Urinary bladder (tissue), 4 donors: ENCODE results near the gene RHOT2. TPM values are rescaled to one million over a fixed set of nuclear protein-coding genes. Genes with fewer than 3 reads are reported as not detected.

Experiments
- DNase-seq: peaks from one replicate; pipeline ENCODE4 v3.0.0-alpha.2; 2015; ENCODE audit errors: extremely low spot score
- H3K27ac ChIP-seq: one replicate; pipeline ENCODE4 v1.5.1; 2013; ENCODE audit warnings: low read depth, mild to moderate bottlenecking, moderate library complexity
- H3K36me3 ChIP-seq: one replicate; pipeline ENCODE4 v1.6.1; 2013; ENCODE audit warnings: mild to moderate bottlenecking, moderate library complexity; ENCODE audit not compliant: insufficient read depth
- H3K4me1 ChIP-seq: one replicate; pipeline ENCODE4 v1.6.1; 2013; ENCODE audit warnings: mild to moderate bottlenecking, moderate library complexity; ENCODE audit not compliant: insufficient read depth
- H3K4me3 ChIP-seq: one replicate; pipeline ENCODE4 v1.5.1; 2013; ENCODE audit warnings: low read depth, low read length
- WGBS: extraction: QIAGEN DNeasy Blood & Tissue Kit; methylation state at CpG from one replicate; pipeline ENCODE4 v1.1.7; 2013; 5-methylcytosine and 5-hydroxymethylcytosine counted together
- polyA plus RNA-seq: library from polyadenylated mRNA; stranded (reverse); fragments of 200-250 nt; gene quantifications from one replicate; pipeline ENCODE4 v1.2.3, GENCODE V29; 2013
- total RNA-seq: library from RNA; depleted of rRNA; stranded (reverse); fragments of >200 nt; gene quantifications from one replicate; pipeline ENCODE4 v1.2.3, GENCODE V29; 2014
- donor health status: healthy with polysubstance abuse.
- donor health status: healthy.

RHOT2 gene
- total and polyA plus RNA-seq, 2 donors = 26.0 to 103 TPM

DNA sequence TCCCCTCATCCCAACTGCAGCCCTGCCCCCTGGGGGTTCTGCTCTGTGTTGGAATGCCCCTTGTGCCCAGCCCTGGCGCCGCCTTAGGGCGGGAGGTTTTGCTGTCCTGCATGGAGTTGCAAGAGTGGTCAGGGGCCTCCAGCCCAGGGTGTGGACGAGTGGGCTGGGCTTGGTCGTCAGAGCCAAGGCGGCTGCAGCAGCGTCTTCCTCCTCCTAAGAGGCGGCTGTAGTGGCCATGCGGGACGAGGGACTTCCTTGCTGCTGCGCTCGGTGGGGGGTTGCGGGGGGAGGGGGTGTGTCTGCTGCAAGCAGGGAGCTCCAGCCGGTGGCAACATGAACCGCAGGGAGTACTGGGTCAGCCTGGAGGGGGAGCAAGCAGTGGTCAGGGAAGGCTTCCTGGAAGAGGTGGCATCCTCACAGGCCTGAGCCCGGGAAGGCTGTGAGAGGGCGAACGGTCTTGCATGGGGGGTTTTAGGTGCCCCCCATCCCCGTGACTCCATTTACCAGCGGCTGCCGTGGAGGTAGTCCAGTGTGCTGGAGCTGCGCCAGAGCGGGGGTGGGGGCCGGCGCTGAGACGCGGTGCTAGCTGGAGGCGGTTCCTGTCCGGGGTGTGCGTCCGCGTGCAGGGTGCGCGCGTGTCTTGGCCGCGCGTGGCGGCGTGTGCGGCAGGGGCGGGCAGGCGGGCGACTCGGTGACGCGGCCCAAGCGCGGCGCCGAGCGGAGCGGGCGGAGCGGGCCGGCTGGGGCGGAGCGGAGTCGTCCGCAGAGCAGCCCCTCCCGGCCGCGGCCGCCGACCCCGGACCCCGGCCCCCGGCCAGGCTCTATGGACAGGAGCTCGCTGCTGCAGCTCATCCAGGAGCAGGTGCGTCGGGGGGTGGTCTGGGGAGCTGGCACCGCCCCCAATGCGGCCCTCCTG, 7.3 kb downstream of the RHOT2 start, which contains the start of gene RHBDL1:
Gene RHBDL1, plus strand, starts transcription at position 704 of the 916 bp plus-strand sequence. Its CDS starts 120 bp downstream, at position 824.
- no peak for DNase-seq
- H3K27ac ChIP-seq = no peak within 1 kb of the TSS
- no peaks in the 10 kb centered on the region for H3K4me1 ChIP-seq
- H3K4me3 ChIP-seq = peak within 1 kb of the TSS; percentile 9
- no peaks in the 10 kb centered on the region for H3K36me3 ChIP-seq
- 3% methylated on average over 73 of the region's 73 CpGs for WGBS

DNA sequence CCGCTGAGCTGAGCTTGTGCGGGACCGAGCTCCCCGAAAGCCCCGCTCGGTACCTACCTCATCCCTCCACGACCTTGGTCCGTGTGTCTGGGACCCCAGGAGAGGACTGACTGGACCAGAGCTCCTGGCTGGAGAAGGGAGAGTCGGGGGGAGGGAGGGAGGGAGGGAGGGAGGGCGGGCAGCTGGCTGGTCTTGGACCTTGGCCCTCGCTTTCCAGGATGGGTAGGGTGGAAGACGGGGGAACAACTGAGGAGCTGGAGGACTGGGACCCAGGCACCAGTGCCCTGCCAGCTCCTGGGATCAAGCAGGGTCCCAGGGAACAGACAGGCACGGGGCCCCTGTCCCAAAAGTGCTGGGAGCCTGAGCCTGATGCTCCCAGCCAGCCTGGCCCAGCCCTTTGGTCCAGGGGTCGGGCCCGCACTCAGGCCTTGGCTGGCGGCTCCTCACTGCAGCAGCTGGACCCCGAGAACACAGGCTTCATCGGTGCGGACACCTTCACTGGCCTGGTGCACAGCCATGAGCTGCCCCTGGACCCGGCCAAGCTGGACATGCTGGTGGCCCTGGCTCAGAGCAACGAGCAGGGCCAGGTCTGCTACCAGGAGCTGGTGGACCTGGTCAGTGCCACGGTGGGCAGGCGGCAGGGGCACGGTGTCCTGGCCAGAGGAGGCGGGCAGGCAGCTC, 8.1 kb downstream of the RHOT2 start:
- H3K36me3 ChIP-seq = no peaks in the 10 kb centered on the region
- DNase-seq = no peak
- H3K4me1 ChIP-seq = no peaks in the 10 kb centered on the region
- H3K4me3 ChIP-seq = no peak overlapping the region
- H3K27ac ChIP-seq = no peak overlapping the region
- 37% methylated on average over 25 of the region's 25 CpGs for whole genome bisulfite sequencing

DNA sequence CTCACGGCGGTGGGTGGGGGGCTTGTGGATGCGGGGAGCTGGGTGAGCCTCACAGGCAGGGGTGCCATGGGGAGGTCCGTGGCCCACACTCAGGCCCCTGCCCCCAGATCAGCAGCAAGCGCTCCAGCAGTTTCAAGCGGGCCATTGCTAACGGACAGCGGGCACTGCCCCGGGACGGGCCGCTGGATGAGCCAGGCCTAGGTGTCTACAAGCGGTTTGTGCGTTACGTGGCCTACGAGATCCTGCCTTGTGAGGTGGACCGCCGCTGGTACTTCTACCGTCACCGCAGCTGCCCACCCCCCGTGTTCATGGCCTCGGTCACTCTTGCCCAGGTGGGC, 8.6 kb downstream of the RHOT2 start:
- H3K36me3 ChIP-seq = no peaks in the 10 kb centered on the region
- H3K4me1 ChIP-seq = no peaks in the 10 kb centered on the region
- no peak for DNase-seq
- H3K4me3 ChIP-seq = no peak overlapping the region
- no peak overlapping the region for H3K27ac ChIP-seq
- WGBS = 88% methylated on average over 21 of the region's 21 CpGs

DNA sequence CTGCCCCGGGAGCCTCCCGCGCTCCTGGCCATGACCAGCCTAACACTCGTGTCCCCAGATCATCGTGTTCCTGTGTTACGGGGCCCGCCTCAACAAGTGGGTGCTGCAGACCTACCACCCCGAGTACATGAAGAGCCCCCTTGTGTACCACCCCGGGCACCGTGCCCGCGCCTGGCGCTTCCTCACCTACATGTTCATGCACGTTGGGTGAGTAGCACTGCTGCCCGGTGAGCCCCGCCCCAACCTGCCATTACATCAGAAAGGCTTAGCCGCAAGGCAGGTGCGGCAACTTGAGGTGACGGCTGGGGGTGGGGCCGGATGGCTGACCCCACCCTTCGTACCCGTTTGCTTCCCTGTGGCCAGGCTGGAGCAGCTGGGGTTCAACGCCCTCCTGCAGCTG, 9.0 kb downstream of the RHOT2 start:
- Histone ChIP-seq H3K4me1 (no peaks in the 10 kb centered on the region), H3K36me3 (no peaks in the 10 kb centered on the region), H3K27ac (no peak overlapping the region), H3K4me3 (no peak overlapping the region)
- DNase-seq = peak; percentile 64
- WGBS = 63% methylated on average over 23 of the region's 23 CpGs

DNA sequence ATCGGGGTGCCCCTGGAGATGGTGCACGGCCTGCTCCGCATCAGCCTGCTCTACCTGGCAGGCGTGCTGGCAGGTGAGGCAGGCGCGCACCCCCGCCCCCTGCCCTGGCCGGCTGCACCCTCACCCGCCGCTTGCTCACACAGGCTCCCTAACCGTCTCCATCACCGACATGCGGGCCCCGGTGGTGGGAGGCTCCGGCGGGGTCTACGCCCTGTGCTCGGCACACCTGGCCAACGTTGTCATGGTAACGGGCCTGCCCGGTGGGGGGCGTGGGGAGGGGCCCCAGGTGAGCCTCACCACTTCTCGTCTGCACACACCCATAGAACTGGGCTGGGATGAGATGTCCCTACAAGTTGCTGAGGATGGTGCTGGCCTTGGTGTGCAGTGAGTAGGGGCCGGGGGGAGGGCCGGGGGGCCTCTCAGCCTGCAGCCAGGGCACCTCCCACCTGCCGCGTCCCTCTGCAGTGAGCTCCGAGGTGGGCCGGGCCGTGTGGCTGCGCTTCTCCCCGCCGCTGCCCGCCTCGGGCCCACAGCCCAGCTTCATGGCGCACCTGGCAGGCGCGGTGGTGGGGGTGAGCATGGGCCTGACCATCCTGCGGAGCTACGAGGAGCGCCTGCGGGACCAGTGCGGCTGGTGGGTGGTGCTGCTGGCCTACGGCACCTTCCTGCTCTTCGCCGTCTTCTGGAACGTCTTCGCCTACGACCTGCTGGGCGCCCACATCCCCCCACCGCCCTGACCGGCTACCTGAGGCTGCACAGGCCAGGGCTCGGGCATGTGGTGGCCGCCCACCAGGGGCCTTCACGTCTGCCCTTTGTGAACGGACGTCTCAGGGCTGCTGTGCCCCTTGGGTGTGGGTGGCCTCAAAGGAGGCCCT, 9.6 kb downstream of the RHOT2 start:
- 47% methylated on average over 57 of the region's 57 CpGs for WGBS
- no peak for DNase-seq
- no peak overlapping the region for H3K27ac ChIP-seq
- H3K4me3 ChIP-seq = no peak overlapping the region
- no peaks in the 10 kb centered on the region for H3K4me1 ChIP-seq
- H3K36me3 ChIP-seq = peaks cover under 1% of the 10 kb centered on the region

DNA sequence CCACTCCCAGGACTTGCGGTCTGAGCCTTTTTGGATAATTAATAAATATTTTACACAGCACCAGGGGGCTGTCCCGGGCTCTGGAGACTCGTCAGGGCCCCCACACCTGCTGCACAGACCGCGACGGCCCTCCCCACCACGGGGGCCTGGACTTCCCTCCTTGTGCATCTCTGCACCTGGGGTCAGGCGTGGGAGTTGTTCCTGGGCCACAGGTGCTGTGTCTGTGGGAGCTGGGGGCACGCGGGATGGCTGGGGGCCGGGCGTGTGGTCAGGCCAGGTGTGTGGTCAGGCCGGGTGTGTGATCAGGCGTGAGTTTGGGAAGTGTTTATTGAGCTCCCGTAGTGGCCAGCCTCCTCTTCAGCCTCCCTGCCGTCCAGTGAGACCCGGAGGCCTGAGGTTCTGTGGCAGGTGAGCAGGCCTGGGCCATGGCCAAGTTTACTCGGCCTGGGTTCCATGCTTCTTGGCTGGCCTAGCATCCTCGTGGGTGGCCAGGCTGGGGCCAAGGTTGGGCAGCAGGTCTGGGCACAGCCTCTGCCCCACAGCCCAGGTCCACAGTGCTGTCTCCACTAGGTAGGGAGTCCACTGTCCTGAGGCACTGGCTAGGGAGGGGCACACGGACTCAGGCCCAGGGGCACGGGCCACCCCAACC, 10.4 kb downstream of the RHOT2 start:
- Histone ChIP-seq H3K36me3 (peaks cover 2% of the 10 kb centered on the region), H3K4me3 (no peak overlapping the region), H3K27ac (no peak overlapping the region), H3K4me1 (peaks cover under 1% of the 10 kb centered on the region)
- WGBS = 83% methylated on average over 21 of the region's 21 CpGs
- DNase-seq = no peak

DNA sequence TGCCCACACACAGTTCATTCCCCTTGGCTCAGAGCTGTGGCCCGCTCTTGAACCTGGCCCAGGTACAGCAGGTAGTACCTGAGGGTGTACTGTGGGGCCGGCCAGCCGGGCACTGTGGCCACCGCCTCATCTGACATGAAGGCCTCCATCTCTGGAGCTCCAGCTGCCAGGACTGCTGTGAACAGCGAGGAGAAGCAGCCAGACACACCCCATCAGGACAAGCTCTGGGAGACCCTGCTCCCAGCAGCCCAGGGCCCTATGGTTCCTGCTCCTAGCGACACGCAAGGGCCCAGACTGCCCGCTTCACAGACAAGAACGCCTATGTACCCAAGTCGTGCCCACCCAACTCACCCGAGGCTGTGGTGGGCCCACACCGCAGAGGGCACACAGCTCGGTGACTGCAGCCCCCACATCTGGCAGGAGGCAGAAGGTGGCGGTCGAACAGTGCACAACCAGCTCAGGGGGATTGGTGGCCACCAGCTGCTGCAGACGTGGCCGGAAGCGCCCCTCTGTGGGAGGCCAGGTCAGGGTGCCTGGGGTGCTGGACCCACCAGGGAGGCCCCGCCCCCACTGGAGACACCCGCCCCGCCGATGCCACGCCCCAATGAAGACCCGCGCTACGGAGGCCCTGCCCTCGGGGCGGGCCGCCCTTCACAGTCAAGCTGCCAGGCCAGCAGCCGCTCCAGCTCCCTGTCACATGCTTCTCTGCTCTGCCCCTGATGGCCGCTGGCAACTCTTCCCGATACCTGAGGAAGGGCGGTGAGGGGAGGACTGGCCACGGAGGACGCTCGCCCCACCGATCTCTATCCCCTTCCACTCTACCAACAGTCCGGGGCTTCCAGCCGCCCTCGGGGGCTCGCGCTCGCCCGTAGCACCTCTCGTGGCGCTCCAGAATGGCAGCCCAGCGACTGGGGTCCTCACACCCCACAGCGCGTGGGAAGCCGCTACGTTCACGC, 11.2 kb downstream of the RHOT2 start:
- 22% methylated on average over 52 of the region's 52 CpGs for WGBS
- peak overlapping the region; percentile 28 for H3K4me3 ChIP-seq
- peaks cover 2% of the 10 kb centered on the region for H3K36me3 ChIP-seq
- H3K27ac ChIP-seq = no peak overlapping the region
- no peak for DNase-seq
- H3K4me1 ChIP-seq = peaks cover 2% of the 10 kb centered on the region

DNA sequence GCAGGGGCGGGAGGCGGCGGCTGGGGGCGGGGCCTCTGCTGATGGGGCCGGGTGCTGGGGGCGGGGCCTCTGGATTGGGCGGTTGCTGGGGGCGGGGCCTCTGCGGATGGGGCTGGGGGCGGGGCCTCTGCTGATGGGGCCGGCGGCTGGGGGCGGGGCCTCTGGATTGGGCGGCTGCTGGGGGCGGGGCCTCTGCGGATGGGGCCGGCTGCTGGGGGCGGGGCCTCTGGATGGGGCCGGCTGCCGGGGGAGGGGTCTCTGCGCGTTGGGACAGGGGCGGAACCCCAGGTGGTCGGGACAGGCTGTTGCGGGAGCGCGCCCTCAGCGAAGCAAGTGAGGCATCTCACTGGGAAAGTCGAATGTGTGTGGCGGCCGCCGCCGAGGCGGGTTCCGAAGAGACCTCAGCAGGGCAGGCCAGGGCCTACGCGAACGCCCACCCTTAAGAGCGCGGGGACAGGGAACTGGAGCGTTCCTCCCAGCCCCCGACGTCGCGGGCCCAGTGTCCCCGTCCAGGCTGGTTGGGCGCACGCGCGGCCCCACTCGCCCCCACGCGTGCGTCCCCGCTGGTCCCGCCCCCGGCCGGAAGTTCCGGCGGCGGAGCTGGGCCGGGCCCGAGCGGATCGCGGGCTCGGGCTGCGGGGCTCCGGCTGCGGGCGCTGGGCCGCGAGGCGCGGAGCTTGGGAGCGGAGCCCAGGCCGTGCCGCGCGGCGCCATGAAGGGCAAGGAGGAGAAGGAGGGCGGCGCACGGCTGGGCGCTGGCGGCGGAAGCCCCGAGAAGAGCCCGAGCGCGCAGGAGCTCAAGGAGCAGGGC, 12.1 kb downstream of the RHOT2 start, which contains the start of gene STUB1:
Gene STUB1, plus strand, starts transcription at position 597 of the 811 bp plus-strand sequence. Its CDS starts 116 bp downstream, at position 713.
- Histone ChIP-seq H3K4me1 (peaks cover 2% of the 10 kb centered on the region), H3K4me3 (peak within 1 kb of the TSS; percentile 82), H3K27ac (peak within 1 kb of the TSS; percentile 91), H3K36me3 (peaks cover 2% of the 10 kb centered on the region)
- peak; percentile 55 for DNase-seq
- WGBS = 2% methylated on average over 90 of the region's 91 CpGs

DNA sequence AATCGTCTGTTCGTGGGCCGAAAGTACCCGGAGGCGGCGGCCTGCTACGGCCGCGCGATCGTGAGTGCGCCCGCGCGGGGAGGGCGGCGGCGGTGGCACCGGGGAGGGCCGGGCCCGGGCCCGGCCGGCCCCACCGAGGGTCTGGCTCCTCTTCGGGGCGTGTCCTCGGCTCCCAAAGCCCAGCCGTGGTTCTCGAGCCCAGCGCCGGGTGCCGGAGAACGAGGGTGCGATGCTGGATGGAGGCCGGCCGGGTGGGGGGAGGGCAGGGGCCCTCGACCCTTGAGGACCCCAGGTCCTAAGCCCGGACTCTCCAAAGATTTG, 12.7 kb downstream of the RHOT2 start:
- WGBS = under 1% methylated on average over 38 of the region's 38 CpGs
- H3K27ac ChIP-seq = peak overlapping the region; percentile 53
- H3K4me1 ChIP-seq = peaks cover 2% of the 10 kb centered on the region
- DNase-seq = no peak
- H3K36me3 ChIP-seq = peaks cover 2% of the 10 kb centered on the region
- H3K4me3 ChIP-seq = peak overlapping the region; percentile 82

DNA sequence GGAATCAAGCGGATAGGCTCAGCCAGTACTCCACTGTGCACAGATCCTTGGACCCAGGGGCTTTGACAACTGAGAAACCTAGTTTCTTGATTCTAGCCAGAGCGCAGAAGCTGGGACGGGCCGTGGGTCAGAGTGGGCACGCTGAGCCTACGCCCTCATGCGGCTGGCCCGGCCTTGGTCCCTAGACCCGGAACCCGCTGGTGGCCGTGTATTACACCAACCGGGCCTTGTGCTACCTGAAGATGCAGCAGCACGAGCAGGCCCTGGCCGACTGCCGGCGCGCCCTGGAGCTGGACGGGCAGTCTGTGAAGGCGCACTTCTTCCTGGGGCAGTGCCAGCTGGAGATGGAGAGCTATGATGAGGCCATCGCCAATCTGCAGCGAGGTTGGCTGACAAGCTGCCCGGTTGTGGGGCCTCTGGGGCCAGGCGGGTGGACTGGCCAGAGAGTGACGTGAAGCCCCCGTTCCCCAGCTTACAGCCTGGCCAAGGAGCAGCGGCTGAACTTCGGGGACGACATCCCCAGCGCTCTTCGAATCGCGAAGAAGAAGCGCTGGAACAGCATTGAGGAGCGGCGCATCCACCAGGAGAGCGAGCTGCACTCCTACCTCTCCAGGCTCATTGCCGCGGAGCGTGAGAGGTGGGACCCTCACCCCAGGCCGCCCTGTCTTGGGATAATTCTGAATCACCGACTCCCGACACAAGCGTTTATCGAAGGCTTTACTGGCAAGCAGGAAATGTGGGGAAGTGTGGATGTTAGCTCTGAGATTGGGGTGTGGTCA, 13.2 kb downstream of the RHOT2 start:
- no peak for DNase-seq
- Histone ChIP-seq H3K4me3 (peak overlapping the region; percentile 82), H3K27ac (no peak overlapping the region), H3K36me3 (peaks cover 2% of the 10 kb centered on the region), H3K4me1 (peaks cover 2% of the 10 kb centered on the region)
- WGBS = 44% methylated on average over 44 of the region's 44 CpGs

DNA sequence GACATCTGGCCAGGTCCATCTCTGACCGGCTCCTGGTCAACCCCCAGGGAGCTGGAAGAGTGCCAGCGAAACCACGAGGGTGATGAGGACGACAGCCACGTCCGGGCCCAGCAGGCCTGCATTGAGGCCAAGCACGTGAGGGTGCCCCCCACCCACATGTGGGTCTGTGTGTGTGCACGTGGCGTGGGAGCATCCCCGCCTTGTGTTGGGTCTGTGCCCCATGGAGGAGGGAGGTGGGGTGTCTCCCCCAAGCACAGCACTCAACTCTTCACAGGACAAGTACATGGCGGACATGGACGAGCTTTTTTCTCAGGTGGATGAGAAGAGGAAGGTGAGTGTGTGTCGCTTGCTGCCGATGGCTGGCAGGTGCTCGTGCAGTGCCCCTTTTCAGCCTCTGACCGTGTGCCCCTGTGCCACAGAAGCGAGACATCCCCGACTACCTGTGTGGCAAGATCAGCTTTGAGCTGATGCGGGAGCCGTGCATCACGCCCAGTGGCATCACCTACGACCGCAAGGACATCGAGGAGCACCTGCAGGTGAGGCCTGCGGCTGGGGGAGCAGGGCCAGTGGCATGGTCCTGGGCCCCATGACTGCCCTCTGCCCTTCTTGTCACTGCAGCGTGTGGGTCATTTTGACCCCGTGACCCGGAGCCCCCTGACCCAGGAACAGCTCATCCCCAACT, 14.0 kb downstream of the RHOT2 start:
- H3K4me1 ChIP-seq = peaks cover 2% of the 10 kb centered on the region
- WGBS = 79% methylated on average over 28 of the region's 28 CpGs
- DNase-seq = no peak
- peaks cover 3% of the 10 kb centered on the region for H3K36me3 ChIP-seq
- H3K4me3 ChIP-seq = no peak overlapping the region
- H3K27ac ChIP-seq = no peak overlapping the region
